Measurements from ENCODE around the gene A2ML1.
"Not testable (repeated sequence)": the region's sequence is repeated elsewhere in the genome, so short reads cannot be mapped to it uniquely, and the experiment has no call there.

A2ML1 gene

DNA sequence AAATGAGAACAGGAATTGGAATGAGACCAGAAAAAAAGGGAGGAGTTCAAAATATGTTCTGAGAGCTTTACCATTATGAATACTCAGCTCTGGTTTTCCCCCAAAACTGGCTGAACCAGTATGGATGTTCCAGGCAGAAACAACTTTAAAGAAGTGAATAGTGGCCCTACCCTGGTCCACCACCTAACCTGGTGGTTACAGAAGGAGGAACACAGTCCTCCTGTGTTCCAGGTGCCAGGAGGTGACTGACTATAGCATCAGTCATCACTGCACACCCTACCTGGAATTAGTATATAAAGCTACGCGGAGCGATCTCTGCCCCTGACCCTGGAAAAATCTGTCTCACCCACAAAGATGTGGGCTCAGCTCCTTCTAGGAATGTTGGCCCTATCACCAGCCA is at the start of gene A2ML1:
A2ML1 (plus strand) TSS at position 324 of the 400 bp plus-strand sequence; CDS start at position 355, 31 bp downstream.
- DNase-seq = no peak

GRCh38 chr12:8773461-8773860 is 49.0 kb upstream of the A2ML1 start:
- DNase-seq = no peak

- no peak for DNase-seq
These were observed 43.1 kb upstream of the A2ML1 start for GRCh38 chr12:8779281-8779680.

DNA sequence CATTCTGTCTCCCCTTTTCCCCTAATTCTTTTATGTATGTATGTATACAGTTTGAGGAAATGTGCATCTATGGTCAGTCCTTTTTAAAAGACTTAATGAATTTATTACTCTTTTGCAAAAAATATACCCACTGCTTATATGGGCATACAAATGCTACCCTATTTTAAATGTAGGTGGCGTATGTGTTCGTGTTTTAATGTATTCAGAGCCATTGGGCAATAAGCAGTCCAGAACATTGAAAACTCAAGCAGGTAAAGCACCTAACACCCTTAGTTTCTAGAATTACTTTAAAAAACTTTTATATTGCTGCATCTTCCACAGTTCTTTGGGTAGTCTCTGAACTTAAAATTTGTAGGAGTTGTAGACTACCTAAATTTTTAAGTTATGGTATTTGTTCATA is 42.6 kb upstream of the A2ML1 start:
- DNase-seq = no peak

GRCh38 chr12:8780389-8780788 is 42.0 kb upstream of the A2ML1 start:
- DNase-seq = no peak

- no peak for DNase-seq
These were observed 40.9 kb upstream of the A2ML1 start for GRCh38 chr12:8781381-8782127.

DNA sequence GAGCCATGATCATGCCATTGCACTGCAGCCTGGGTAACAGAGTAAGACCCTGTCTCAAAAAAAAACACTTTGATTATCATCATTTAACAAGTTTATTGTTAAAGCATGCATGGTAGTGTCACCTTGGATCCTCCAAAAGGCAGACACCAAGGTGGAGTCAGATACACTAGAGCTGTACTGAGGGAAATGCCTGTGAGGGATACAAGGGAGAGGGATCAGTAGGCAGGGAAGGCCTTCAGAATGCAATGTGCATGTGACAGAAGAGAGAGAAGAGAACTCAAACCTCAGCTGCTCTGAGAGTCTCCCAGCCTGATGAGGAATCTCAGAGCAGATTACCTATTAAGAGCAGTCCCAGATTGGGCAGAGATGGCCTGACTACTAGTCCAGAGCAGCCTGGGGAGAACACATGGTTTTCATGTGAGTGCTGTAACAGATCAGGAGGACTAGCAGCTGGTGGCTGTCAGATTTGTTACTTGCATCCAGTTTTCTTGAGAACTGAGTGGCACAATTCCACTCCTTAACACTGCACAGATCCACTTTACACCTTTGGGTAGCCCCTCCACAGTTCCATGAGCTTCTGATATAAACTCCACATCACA is 38.0 kb upstream of the A2ML1 start:
- no peak for DNase-seq

DNA sequence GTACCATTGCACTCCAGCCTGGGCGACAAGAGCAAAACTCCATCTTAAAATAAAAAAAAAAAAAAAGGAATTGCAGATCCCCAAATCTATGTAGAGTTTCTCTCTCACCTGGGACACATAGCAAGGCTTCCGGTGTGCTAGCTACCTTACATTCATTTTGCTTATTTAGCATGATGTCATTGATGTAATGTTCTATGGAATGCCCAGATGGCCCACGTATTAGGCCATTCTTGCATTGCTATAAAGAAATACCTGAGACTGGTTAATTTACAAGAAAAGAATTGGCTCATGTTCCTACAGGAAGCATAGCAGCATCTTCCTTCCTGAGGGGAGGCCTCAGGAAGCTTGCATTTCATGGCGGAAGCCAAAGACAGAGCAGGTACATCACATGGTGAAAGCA is 36.9 kb upstream of the A2ML1 start:
- no peak for DNase-seq

DNA sequence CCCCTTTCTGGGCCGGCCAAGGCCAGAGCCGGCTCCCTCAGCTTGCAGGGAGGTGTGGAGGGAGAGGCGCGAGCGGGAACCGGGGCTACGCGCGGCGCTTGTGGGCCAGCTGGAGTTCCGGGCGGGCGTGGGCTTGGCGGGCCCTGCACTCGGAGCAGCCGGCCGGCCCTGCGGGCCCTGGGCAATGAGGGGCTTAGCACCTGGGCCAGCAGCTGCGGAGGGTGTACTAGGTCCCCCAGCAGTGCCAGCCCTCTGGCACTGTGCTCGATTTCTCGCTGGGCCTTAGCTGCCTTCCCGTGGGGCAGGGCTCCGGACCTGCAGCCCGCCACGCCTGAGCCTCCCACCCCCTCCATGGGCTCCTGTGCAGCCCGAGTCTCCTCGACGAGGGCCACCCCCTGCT is 35.2 kb upstream of the A2ML1 start:
- not testable (repeated sequence) for DNase-seq

GRCh38 chr12:8788706-8789105 is 33.7 kb upstream of the A2ML1 start:
- DNase-seq = not testable (repeated sequence)

GRCh38 chr12:8789341-8790013 is 32.9 kb upstream of the A2ML1 start:
- not testable (repeated sequence) for DNase-seq

DNA sequence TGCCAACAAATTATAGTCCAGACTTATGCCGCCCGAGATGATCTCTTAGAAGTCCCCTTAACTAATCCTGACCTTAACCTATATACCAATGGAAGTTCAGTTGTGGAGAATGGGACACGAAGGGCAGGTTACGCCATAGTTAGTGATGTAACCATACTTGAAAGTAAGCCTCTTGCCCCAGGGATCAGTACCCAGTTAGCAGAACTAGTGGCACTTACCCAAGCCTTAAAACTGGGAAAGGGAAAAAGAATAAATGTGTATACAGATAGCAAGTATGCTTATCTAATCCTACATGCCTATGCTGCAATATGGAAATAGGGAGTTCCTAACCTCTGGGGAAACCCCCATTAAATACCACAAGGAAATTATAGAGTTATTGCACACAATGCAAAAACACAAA is 29.2 kb upstream of the A2ML1 start:
- not testable (repeated sequence) for DNase-seq

DNA sequence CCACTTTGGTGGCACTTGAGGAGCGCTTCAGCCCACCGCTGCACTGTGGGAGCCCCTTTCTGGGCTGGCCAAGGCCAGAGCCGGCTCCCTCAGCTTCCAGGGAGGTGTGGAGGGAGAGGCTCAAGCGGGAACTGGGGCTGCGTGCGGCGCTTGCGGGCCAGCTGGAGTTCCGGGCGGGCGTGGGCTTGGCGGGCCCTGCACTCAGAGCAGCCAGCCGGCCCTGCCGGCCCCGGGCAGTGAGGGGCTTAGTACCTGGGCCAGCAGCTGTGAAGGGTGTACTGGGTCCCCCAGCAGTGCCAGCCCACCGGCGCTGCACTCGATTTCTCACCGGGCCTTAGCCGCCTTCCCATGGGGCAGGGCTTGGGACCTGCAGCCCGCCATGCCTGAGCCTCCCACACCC is 27.8 kb upstream of the A2ML1 start:
- DNase-seq = not testable (repeated sequence)

DNA sequence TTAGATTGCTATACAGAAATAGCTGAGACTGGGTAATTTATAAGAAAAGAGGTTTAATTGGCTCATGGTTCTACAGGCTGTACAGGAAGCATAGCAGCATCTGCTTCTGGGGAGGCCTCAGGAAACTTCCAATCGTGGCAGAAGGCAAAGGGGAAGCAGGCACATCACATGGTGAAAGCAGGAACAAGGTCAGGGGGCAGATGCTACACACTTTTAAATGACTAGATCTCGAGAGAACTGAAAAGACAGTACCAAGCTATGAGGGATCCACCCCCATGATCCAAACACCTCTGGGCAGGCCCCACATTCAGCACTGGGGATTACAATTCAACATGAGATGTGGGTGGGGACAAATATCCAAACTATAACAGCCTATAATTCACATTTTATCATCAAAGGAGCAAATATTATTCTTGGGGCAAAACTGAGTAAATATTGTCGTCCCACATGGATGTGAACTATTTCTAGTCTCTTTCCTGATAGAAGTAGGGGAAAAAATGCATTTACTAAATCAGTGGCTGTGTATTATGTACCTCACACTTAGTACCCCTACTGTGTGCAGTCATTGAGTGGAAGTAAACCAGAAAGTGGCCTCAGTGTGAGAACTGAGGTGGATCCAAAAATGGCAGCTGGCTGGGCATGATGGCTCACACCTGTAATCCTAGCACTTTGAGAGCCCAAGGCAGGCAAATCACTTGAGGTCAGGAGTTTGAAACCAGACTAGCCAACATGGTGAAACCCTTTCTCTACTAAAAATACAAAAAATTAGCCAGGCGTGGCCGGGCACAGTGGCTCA is 25.4 kb upstream of the A2ML1 start:
- no peak for DNase-seq

DNA sequence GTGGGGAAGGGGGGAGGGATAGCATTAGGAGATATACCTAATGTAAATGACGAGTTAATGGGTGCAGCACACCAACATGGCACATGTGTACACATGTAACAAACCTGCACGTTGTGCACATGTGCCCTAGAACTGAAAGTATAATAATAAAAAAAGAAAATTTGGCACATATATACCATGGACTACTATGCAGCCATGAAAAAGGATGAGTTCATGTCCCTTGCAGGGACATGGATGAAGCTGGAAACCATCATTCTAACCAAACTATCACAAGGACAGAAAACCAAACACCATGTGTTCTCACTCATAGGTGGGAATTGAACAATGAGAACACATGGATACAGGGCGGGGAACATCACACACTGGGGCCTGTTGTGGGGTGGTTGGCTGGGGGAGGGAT is 21.2 kb upstream of the A2ML1 start:
- DNase-seq = not testable (repeated sequence)

- not testable (repeated sequence) for DNase-seq
These were observed 17.6 kb upstream of the A2ML1 start for GRCh38 chr12:8804833-8805232.

GRCh38 chr12:8805487-8805886 is 16.9 kb upstream of the A2ML1 start:
- DNase-seq = not testable (repeated sequence)

GRCh38 chr12:8807084-8807483 is 15.3 kb upstream of the A2ML1 start:
- not testable (repeated sequence) for DNase-seq

DNA sequence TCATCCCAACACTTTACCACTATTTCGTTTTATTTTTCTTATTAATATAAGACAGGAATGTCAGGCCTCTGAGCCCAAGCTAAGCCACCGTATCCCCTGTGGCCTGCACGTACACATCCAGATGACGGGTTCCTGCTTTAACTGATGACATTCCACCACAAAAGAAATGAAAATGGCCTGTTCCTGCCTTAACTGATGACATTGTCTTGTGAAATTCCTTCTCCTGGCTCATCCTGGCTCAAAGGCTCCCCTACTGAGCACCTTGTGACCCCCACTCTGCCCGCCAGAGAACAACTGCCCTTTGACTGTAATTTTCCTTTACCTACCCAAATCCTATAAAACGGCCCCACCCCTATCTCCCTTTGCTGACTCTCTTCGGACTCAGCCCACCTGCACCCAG is 12.3 kb upstream of the A2ML1 start:
- not testable (repeated sequence) for DNase-seq

DNA sequence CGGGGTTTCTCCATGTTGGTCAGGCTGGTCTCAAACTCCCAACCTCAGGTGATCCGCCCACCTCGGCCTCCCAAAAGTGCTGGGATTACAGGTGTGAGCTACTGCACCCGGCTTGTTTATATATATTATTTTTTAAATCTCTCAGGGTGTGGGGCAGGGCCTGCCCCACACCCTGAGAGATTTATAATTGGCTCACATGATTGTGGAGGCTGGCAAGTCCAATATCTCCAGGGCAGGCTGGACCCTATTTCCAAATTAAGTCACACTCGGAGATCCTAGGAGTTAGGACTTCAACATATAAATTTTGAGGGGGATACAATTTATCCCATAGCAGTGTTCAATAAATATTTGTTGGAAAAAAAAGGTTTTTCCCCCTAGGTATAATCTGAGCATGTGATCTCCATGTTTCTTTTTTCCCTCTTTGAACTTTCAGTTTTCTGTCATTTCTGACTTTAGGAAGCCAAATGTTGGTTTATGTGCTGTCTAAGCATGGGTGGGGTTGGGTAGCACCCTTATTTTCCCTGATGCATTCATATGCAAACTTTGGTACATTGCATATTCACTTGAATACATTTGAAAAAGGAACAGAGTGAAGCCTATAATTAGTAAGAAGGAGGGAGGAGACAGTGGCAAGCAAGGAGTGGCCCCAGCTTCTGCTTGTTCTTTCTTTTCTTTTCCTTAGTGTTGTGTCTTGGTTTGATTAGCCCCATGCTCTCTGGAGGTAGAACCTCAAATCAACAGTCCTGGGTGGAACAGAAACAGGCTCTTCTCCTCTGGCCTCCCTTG is 8.7 kb upstream of the A2ML1 start:
- no peak for DNase-seq

DNA sequence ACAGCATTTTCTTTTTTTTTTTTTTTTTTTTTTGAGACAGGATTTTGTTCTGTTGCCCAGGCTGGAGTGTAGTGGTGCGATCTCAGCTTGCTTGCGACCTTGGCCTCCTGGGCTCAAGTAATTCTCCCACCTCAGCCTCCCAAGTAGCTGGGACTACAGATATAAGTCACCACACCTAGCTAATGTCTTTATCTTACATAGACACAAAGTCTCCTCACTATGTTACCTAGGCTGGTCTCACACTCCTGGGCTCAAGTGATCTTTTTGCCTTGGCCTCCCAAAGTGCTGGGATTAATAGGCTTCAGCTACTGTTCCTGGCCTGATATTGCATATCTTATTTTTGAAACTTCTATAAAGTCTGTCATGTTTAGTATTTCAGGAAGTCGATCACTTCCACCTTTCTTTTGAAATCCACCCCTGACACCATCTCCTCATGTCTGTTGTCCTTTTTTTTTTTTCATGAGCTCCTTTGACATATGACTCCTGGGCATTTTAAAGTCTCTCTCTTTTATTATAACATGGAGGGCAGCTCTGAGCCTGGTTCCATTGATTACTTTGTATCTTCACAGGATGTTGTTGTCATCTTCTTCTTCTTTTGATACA is 5.9 kb upstream of the A2ML1 start:
- DNase-seq = no peak

DNA sequence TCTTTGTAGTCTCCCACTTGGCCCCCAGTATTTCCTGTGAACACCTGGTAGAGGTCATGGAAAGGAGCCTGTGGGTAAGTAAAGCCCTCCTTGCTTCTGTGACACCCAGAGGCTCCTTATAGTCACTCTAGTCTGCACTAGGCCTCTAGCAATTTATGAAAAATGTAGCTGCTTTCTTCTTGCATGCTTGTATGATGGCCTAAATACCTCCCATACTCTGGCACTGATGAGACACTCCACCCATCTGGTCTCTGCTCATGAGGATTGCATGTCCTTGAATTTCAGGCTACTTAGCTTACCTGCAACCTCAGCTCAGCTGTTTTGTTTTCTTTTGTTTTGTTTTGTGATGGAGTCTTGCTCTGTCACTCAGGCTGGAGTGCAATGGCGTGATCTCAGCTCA is 4.6 kb upstream of the A2ML1 start:
- no peak for DNase-seq
